ENCODE results near the gene CCNE1.

The CCNE1 gene

GRCh38 chr19:29844891-29845573 is 33.2 kb downstream of the CCNE1 start:
- peak; percentile 88 to 96 for DNase-seq (ENCODE audit: low read depth in 2 of 2)

- DNase-seq (ENCODE audit: low read depth in 2 of 2) = no peak
These were observed 33.9 kb downstream of the CCNE1 start for GRCh38 chr19:29845574-29846176.

GRCh38 chr19:29849208-29849607 is 37.4 kb downstream of the CCNE1 start:
- no peak for DNase-seq (ENCODE audit: low read depth in 2 of 2)

GRCh38 chr19:29850482-29850881 is 38.7 kb downstream of the CCNE1 start:
- DNase-seq (ENCODE audit: low read depth in 2 of 2) = no peak

DNA sequence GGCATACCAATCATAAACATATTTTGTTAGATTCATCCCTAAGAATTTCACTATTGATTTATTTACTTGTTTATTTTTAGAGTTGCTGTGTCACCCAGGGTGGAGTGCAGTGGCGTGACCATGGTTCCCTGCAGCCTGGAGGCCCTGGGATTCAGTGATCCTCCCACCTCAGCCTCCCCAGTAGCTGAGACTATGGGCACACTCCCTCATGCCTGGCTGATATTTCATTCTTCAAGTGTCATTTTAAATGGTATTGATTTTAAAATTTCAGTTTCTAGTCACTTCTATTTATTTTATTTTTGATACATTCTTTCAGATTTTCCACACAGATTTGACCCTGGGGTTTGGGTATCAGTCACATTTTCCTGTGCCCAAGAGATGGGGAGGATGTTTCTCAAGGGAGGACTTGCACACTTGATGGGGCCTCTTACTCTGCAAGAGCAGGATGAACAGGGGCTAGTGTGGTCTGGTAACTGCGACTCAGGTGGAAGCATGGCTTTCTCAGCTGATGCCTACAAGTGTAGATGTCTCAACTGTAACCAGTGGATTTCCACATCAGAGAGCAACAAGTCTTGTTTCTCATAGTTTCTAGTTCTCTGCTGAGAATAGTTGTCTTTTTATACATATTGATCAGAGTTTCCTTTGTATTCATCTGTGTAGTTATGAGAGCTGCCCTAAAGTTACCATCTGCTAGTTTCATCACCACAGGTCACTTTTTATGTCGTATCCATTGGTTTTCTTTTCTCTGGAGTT is 40.2 kb downstream of the CCNE1 start:
- DNase-seq (ENCODE audit: low read depth in 2 of 2) = no peak

DNA sequence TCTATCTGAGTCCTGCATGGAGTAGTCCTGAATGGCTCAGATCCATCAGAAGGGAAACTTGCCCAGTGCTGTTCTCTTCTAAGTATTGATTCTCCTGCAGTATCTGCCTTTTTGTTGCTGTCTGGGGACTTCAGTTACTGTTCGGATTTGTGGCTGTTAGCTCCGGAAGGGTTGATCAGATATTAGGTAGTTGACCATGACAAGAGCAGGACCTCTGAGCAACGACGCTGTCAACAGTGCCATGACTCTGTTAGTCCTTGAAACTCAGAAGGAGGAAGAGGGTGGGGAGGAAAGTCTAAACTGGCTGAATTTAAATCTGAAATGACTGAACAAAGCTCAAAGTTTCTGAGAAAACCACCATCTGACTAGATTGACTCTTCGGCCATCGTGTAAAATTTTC is 42.2 kb downstream of the CCNE1 start:
- DNase-seq (ENCODE audit: low read depth in 2 of 2) = no peak

DNA sequence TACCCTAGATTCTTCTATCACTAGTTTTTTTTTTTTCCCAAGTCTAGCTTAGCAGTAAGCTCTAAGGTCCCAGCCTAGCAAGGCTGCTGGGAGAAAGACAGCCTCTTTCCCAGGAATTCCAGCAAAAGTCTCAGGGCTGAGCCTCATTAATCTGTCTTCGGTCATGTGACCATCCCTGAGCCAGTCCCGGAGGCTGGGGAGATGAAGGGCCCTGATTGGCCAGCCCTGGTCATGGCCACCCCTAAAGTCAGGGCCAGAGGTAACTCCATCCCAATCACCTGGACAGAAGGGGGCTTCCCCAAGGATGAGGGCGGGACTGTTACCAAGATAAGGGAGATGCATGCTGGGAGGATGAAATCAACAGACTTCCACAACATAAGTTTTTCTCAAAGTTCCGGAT is 43.3 kb downstream of the CCNE1 start:
- no peak for DNase-seq (ENCODE audit: low read depth in 2 of 2)

GRCh38 chr19:29855741-29856500 is 44.1 kb downstream of the CCNE1 start:
- no peak for DNase-seq (ENCODE audit: low read depth in 2 of 2)

DNA sequence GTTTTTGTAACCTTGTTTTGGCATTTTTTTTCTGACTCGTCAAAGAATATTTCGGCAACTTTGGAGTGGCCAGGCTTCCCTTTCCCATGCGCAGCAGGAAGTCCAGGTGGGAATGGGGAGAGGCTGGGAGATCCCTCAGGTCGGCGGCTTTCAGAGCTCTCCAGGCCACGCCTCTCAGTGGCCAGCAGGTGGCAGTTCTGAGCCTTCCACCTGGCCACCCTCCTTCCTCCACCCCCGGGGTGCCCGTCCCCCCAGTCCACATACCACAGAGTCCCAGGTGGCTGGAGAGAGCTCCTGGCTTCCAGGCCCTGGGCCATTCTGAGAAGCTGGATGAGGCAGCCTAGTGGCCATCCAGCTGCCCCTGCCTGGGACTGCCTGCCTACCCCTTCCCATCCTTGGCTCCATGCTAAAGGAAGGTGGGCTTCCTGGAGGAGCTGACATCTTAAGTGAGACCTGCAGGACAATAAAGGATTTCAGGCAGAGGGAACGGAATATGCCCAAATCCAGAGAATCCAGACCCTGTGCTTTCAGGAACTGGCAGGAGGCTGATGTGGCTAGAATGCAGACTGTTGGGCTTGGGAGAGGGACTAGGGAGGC is 46.3 kb downstream of the CCNE1 start:
- no peak for DNase-seq (ENCODE audit: low read depth in 2 of 2)

GRCh38 chr19:29858621-29859020 is 46.8 kb downstream of the CCNE1 start:
- no peak for DNase-seq (ENCODE audit: low read depth in 2 of 2)

DNA sequence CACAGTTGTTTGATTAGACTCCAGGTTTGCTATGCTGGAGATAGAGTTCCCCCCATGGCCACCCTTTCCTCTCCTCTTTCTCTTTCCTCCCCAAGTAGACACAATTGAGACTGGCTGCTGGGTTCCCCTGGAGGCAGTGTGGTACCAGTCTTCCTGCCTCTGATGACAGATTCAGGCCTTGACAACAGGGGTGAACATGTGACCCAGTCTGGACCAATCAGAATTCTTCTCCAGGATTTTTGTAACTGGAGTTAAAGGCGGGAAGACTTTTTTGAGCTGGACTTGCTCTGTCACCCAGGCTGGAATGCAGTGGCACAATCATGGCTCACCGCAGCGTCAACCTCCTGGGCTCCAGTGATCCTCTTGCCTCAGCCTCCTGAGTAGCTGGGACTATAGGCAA is 48.7 kb downstream of the CCNE1 start:
- DNase-seq (ENCODE audit: low read depth in 2 of 2) = no peak

GRCh38 chr19:29861574-29861973 is 49.8 kb downstream of the CCNE1 start:
- no peak for DNase-seq (ENCODE audit: low read depth in 2 of 2)

GRCh38 chr19:29866011-29866410 is 54.2 kb downstream of the CCNE1 start:
- no peak for DNase-seq (ENCODE audit: low read depth in 2 of 2)

DNA sequence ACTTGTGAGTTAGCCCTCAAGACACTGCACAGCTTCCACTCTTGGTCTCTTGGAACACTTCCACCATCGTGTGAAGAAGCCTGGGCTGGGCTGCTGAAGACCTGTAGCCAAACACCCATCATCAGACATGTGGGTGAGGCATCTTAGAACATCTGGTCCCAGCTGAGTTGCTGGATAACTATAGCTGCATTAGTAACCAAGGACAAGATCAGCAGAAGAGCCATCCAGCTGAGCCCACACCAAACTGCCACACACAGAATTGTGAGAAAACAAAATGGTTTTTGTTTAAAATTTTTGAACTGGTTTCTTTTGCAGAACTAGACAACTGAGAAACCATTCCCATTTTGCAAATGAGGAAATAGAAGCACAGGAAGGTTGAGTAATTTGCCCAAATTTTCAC is 56.2 kb downstream of the CCNE1 start:
- DNase-seq (ENCODE audit: low read depth in 2 of 2) = no peak

DNA sequence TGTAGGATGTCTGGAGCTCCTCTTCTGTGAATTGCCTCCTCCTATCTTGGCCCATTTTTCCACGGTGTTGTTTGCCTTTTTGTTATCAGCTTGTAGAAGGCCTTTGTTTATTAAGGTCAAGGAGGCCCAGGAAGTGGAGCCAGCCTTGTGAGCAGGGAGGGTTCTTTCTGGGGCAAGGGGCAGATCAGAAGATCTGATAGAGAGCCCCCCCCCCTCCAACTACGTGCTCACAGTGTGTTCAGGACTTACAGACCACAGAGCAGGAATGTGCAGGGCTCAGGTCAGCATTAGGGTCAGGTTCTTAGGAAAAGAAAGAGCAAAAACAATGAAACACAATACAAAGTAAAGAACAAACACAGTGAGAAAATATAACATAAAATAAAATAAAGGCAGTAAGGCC is 59.4 kb downstream of the CCNE1 start:
- DNase-seq (ENCODE audit: low read depth in 2 of 2) = no peak

DNA sequence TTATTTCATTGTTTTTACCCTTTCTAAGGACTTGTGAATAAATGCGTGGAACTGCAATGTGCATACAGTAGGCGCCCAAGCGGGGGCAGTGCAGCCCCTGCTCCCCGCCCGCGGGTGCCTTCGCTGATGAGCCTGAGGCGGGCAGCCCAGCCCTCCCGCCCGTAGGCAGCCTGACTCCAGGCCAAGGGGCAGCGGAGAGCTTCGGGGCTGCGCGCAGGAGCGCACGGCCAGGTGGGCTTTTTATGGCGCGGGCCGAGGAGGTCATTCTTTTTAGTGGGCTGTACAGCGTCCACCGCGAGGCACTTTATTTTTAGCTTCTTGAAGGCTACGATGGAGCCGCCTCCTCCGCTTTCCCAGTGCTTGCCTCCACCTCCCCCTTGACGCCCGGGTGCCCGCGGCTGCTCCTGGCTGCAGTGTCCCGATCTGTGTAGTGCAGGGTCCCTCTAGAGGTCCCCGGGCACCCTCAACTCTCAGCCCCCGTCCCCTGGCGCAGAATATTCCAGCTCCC is 60.5 kb downstream of the CCNE1 start:
- DNase-seq (ENCODE audit: low read depth in 2 of 2) = no peak

DNA sequence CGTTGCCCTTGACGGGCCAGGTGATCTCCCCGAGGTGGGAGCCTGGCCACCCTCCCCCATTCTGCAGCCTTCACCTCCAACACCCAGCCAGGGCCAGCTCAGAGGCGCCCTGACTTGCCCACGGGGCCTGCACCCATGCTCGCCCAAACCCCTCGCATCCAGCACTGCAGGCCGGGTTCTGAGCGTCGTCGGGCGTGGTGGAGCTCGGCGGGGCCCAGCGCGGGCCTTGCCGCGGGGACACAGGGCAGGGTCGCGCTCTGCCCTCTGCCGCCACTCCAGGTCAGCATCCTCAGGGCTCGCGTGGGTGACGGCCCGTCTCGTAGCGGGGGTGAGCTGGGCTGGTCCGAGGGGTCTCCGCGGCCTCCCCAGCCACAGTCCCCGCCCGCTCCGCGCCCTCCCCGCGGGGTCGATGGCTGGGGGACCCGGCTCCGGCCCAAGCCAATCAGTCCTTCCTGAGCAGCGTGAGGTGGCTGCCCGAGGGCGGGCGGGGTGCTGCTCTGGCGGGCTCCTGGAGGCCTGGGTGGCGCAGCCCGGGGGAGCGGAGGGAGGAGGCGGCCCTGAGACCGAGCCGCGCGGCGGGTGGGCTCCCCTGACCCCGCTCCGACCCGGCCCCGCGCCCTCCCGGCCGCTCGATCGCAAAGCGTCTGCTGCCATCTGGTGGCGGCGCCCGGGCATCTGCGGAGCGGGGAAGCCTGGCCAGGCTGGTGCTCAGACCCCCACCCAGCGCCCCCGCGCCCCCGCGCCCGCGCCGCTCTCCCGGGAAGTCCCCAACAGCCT is 61.4 kb downstream of the CCNE1 start:
- DNase-seq (ENCODE audit: low read depth in 2 of 2) = peak; percentile 28 to 64

Data from stimulated activated CD4-positive, alpha-beta T cell treated with anti-CD3 and anti-CD28 coated beads, Interleukin-12 subunit alpha, Interleukin-12 subunit beta, amount 100 ng/mL, for 24 hours (primary cell).